Tibial nerve (tissue), 3 donors: Measurements from ENCODE around the gene COMP.

Experiments used
- EP300 ChIP-seq, 2 donors: sonication (generic); formaldehyde crosslinking; IDR thresholded peaks; one replicate each; pipeline ENCODE4 v1.6.1; 2017; ENCODE audit warnings: antibody characterized with exemption in 2 of 2, mild to moderate bottlenecking in 1 of 2
- POLR2A ChIP-seq, 2 donors: fragments of 450-650 bp; IDR thresholded peaks; one replicate each; pipeline ENCODE4 v1.6.1; 2017; ENCODE audit warnings: antibody characterized with exemption in 2 of 2, mild to moderate bottlenecking in 2 of 2, moderate library complexity in 2 of 2

GRCh38 chr19:18828786-18829185 is 37.7 kb upstream of the COMP start:
- TF ChIP-seq EP300 (IDR thresholded peaks at IDR 0.05): no peak
- TF ChIP-seq POLR2A (IDR thresholded peaks at IDR 0.05): no peak
